Ureter (tissue), 1 donor: ENCODE data around the gene CTTNBP2. TPM values are rescaled to one million over a fixed set of nuclear protein-coding genes. Genes with fewer than 3 reads are reported as not detected.

Experiments used
- DNase-seq: peaks from one replicate; pipeline ENCODE4 v3.0.0-alpha.2; 2020; ENCODE audit warnings: low spot score
- total RNA-seq: library from RNA; stranded (reverse); gene quantifications from one replicate; pipeline ENCODE4 v1.2.4, GENCODE V29; 2023
- donor health status: DM: yes; HTN: yes; CAD: no.

CTTNBP2 gene
- total RNA-seq, 1 donor from 2014 or later, result 16.6 TPM

GRCh38 chr7:117782761-117783160, 90.5 kb downstream of the CTTNBP2 start:
- DNase-seq, result no peak

GRCh38 chr7:117781707-117782106, 91.5 kb downstream of the CTTNBP2 start:
- no peak for DNase-seq

GRCh38 chr7:117780832-117781231, 92.4 kb downstream of the CTTNBP2 start:
- DNase-seq, result no peak

- DNase-seq, result no peak
Measured at GRCh38 chr7:117777335-117778142, 95.7 kb downstream of the CTTNBP2 start.

DNA sequence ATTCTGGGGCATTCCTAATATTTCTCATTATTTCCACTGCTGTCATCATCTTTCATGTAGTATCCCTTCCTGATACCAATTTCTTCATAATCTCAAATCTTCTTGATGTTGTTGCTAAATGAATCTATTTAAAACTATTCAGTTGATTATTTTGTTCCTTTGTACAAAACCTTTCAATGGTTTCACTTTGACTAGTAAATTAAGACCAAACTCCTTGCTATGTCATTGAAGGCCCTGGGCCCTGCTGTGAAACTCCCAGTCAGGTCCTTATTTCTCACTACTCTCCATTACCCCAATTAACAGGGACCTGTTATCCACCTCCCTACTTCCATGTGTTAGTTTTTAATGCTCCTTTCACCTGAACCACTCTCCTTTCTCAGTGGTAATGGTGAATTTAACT, 97.0 kb downstream of the CTTNBP2 start:
- no peak for DNase-seq

DNA sequence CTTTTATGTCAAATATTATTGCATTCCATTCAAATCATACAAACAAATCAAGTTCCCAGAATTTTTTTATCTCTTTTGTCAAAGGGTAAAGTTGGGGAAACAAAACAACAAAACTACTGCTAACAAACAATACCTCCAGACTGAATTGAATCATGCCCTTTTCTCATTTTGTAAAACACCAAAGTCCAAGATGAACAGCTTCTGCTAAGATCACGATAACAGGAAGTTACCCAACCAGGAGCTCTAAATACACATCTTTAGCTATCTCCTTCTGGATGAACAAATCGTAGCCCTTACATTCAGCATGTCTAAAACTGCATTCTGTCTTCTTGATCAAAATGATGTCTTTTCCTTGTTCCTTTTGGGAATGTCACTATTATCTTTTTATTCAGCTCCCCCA, 97.4 kb downstream of the CTTNBP2 start:
- no peak for DNase-seq

- no peak for DNase-seq
Measured at GRCh38 chr7:117774943-117775342, 98.3 kb downstream of the CTTNBP2 start.

DNA sequence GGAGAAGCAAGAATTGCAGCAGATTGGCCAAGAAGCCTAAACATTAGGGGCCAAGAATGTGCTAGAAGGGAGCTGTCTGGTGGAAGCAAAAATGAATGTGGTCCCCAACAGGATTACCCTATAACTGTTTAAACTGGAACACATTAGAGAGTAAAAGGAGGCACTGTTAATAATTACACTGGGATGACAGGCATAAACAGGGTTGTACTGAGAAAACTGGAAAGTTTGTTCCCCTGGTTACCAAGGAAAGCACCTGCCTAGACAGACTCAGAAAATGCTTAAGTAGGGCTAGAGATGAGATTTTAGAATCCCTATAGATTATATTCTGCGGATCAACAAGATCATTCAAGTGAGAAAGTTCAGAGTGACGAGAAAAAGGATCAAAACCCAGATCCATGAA, 100.8 kb downstream of the CTTNBP2 start:
- no peak for DNase-seq

DNA sequence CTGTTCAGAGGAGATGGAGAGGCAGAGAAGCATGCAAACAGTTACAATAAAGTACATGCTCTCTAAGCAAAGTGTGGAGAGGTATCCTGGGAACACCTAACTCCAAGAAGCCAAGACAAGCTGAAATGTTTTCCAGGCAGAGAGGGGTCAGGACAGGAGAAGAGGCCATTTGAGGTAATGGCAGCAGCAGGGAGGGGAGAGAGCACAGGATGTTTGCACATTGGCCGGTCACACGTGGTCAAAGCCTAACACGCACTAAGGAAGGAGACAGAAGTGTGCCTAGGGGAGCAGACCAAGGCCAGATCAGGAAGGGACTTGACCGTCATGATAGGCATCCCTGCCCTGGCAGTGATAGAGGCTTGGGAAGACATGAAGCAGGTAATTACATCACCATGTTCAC, 101.5 kb downstream of the CTTNBP2 start:
- DNase-seq, result no peak

DNA sequence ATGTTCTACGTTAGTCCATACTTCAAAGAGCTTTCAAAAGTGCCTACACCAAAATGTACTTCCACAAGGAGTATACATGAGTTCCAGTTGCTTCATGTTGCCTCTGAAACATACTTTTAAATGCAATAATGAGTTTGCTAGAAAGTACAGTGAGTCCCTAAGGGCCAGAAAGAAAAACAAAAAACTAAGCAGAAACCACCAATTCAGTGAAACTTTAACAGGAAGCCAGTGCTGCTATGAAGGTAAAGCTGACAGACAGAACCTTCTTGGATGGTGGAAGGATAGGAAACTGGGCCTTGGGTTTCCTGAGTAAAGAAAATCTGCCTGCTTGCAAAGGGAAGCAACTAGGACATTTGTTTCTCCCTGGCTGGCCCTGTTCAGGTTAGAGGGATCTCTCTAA, 104.2 kb downstream of the CTTNBP2 start:
- no peak for DNase-seq

- DNase-seq, result no peak
Measured at GRCh38 chr7:117767951-117768350, 105.3 kb downstream of the CTTNBP2 start.

DNA sequence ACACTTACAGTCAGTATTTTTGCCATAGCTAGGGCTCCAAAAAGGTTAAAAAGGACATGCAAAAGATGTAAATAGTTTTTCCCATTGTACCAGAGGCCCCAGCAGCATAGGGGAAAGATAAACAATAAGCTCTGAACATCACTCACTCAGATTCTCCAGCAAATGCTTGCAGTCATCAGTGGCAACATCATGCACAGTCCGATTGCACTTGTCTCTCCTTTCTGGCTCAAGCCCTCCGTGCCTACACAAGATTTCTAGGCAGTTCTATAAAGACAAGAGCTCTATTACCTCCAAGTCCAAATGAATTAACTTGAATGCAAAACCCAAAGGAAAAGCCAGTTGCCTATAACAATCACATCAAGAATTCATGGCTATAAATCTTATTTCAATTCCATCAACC, 106.3 kb downstream of the CTTNBP2 start:
- no peak for DNase-seq

GRCh38 chr7:117764031-117764430, 109.2 kb downstream of the CTTNBP2 start:
- DNase-seq, result no peak

- no peak for DNase-seq
Measured at GRCh38 chr7:117762055-117762454, 111.2 kb downstream of the CTTNBP2 start.

DNA sequence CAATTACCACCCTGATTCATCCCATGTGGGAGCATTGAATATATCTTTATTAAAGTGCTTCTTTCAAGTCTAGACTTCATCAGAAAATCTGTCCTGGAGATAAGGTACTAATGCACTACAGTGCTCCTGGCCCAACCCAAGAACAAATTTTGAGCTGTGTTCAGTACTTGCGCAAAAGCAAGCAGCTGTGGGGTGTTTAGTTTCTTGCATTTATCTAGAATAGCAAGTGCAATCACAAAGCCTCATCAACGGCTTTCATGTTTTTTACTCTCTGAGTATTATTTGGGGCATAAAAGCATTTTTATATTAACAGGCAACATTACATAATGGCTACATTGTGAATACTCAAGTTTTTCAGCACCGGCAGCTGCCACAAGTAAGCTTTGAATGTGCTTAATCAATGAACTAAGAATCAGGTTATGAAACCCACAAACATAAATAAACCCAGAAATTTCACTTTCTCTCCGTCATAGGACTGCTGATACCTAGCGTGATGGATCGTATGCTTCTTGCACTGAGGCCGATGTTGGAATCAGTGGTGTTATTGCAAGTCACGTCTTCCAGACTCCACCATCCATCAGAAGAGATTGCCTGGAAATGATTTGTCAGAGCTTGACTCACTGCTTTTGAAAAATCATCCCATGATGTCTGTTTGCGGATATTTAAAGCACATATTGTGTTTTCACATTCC, 113.1 kb downstream of the CTTNBP2 start:
- DNase-seq, result no peak

DNA sequence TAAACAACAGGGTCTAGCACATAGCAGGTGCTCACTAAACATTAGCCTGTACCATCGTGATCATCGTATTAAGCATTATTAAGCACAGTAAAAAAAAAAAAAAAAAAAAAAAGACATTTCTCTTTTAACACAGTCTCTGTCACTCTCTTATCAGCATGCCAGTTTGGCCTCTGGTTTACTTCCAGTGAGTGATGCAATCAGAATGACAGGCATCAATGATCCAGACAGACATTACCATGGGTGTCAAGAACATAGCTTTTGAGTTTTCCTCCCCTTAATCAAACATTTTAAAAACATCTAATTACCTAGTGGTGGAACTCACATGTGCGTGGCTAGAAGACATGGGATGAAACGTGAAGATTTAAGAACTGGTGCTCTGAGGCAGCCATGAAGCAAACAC, 115.8 kb downstream of the CTTNBP2 start:
- DNase-seq, result no peak

DNA sequence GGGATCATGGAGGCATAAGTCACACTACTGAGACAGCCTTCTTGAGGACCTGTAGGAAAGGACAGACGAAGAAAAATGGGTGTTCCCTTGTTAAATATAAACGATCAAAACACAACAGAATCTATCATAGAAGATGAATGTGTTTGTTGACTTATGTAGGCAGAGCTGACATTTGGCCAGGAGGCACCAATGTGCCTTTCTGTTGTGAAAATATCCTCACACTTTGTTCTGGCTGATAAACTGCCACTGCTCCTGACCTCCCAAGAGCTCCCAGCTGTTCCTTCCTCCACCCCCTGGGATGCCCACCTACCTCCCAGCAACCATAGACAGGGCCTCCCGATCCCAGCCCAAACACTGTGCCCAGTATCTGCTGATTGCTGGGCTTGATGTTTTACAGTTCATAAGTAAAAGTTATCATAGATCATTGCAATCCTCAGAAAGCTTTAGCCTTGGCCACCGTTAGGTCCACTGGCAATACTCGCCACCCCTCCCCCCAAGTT, 116.6 kb downstream of the CTTNBP2 start:
- DNase-seq, result no peak

- no peak for DNase-seq
Measured at GRCh38 chr7:117755136-117755535, 118.1 kb downstream of the CTTNBP2 start.

DNA sequence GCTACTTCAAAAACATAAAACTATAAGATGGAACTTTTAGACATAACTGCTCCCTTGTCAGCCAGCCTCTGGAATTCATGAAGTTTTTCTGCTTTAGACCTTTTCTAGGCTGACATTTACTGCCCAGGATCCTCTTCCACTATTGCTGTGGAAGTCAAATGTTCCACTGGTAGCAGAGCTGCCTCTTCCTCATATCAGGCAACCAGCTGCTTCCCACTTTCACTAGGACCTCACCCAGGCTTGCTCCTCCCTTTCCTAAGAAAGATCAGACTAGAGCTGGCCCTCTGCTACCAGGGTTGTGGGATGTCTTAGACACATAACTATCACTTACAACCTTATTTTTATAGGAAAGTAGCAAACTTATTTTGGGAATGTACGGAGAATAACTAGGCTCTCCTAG, 121.5 kb downstream of the CTTNBP2 start:
- DNase-seq, result no peak

- DNase-seq, result no peak
Measured at GRCh38 chr7:117750612-117751563, 122.4 kb downstream of the CTTNBP2 start.

DNA sequence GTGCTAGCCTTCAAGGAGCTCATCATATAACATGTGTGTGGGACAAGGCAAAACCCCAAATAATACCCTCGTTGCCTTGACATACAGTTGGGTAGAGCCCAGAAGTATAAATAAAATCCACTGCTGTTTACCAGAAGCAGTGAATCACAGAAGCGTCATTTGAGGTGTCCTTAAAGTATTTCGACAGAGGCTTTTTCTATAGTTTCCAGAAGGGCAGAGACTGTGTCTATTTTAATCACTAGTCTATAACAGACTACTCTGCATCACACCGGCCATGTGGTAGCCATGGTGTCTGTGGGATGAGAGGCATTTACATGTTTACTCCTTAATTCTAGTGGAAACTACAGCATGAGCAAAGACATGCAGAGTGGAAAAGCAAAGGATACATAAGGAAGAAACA, 131.3 kb downstream of the CTTNBP2 start:
- no peak for DNase-seq

DNA sequence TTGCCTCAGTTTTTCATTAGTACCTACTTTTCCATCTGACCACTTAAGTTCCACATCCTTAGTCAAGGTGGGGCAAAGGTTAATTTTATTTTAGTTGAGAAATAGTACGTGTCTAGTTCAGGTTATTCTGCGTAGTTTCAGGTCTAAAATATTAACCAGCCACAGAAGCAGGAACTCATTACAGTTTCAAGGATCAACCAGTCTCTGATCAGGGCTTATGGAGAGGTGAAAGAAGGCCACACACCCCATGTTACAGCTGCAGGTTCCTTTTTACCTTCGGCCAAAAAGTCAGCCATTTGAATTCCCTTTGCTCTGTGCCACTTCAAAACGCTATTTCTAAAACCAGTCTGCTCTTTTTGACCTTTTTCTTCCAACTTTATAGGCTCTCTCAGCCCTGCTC, 134.2 kb downstream of the CTTNBP2 start:
- DNase-seq, result no peak
